HCT116 (cell line): ENCODE measurements around the gene NR1D2. TPM values are rescaled to one million over a fixed set of nuclear protein-coding genes. Genes with fewer than 3 reads are reported as not detected.

Source experiments
- ATAC-seq: fragments of 200-7000 bp; cut with Tn5 transposase; 2 replicates; pipeline ENCODE4 v1.9.1; 2020; ENCODE audit warnings: mild to moderate bottlenecking, moderate library complexity
- BruUV-seq: library from RNA; stranded (reverse); fragments of 400-500 nt; replicated peaks from 2 replicates; lab custom pipeline; 2021; lab: Mats Ljungman, UMichigan
- CTCF ChIA-PET: fragments of 300-600 bp; sonication (Branson Sonifier 250); formaldehyde crosslinking; loops from one replicate; lab custom pipeline; 2021; ENCODE audit warnings: antibody characterized with exemption; lab: Charles Lee
- POLR2A ChIA-PET: fragments of 300-600, 350-600 bp; sonication (Branson Sonifier 250); formaldehyde crosslinking; loops from one replicate; lab custom pipeline; 2021; ENCODE audit warnings: antibody characterized with exemption; lab: Charles Lee
- RAD21 ChIA-PET, 2 experiments: fragments of 300-600 bp; sonication (Branson Sonifier 250); formaldehyde crosslinking; loops; one replicate each; lab custom pipeline; 2023; ENCODE audit warnings: low total read pairs in 2 of 2; ENCODE audit not compliant: uncharacterized antibody in 2 of 2, unreplicated experiment in 2 of 2, low non-redundant PET in 1 of 2; lab: Charles Lee
- DNase-seq: peaks from one replicate; pipeline ENCODE4 v3.0.0-alpha.2; 2010; ENCODE audit warnings: low read depth, low spot score
- H2AFZ ChIP-seq: fragments of 200-600 bp; shearing (Covaris generic), sonication (generic); 2 replicates; pipeline ENCODE4 v1.6.1; 2017; ENCODE audit warnings: low read depth, mixed run types, mixed read lengths, antibody characterized with exemption, low read length; ENCODE audit not compliant: poor library complexity, severe bottlenecking
- H3K27ac ChIP-seq: 2 replicates; pipeline ENCODE4 v1.5.1; 2012; ENCODE audit warnings: low read depth, low read length
- H3K27me3 ChIP-seq: fragments of 200-600 bp; sonication (generic); 2 replicates; pipeline ENCODE4 v1.6.1; 2016; ENCODE audit warnings: mixed run types, low read length, mixed read lengths; ENCODE audit not compliant: insufficient read depth
- H3K36me3 ChIP-seq, 2 experiments: fragments of 200-500 bp in 1 of 2; fragments of 200-600 bp in 1 of 2; sonication (Bioruptor generic) in 1 of 2; sonication (generic) in 1 of 2; 2 replicates each; pipeline versions ENCODE4 v1.5.1 to v1.6.1; 2014 to 2016; ENCODE audit warnings: low read length in 2 of 2, inconsistent platforms in 1 of 2, mixed read lengths in 1 of 2, mixed run types in 1 of 2; ENCODE audit not compliant: insufficient read depth in 2 of 2, control insufficient read depth in 1 of 2
- H3K4me1 ChIP-seq, 2 experiments: fragments of 200-600 bp in 1 of 2; sonication (generic) in 1 of 2; 2 replicates each; pipeline versions ENCODE4 v1.5.1 to v1.6.1; 2012 to 2017; ENCODE audit warnings: low read length in 2 of 2, inconsistent platforms in 1 of 2, mild to moderate bottlenecking in 1 of 2, mixed read lengths in 1 of 2, mixed run types in 1 of 2, moderate library complexity in 1 of 2; ENCODE audit not compliant: insufficient read depth in 2 of 2, control insufficient read depth in 1 of 2
- H3K4me2 ChIP-seq: fragments of 200-600 bp; sonication (generic); 2 replicates; pipeline ENCODE4 v1.6.1; 2017; ENCODE audit warnings: mixed run types, low read length, mixed read lengths
- H3K4me3 ChIP-seq, 2 experiments: fragments of 200-600 bp in 1 of 2; sonication (generic) in 1 of 2; replicated peaks in 1 of 2; 2 replicates each; pipeline ENCODE4 v1.5.1; 2011 to 2016; ENCODE audit warnings: low read length in 2 of 2, control low read depth in 1 of 2, low read depth in 1 of 2, mild to moderate bottlenecking in 1 of 2, mixed read lengths in 1 of 2, mixed run types in 1 of 2
- H3K79me2 ChIP-seq: fragments of 200-600 bp; sonication (generic); 2 replicates; pipeline ENCODE4 v1.6.1; 2017; ENCODE audit warnings: mild to moderate bottlenecking, mixed run types, low read length, moderate library complexity, mixed read lengths; ENCODE audit not compliant: insufficient read depth
- H3K9ac ChIP-seq: fragments of 200-600 bp; sonication (generic); 2 replicates; pipeline ENCODE4 v1.6.1; 2016; ENCODE audit warnings: low read length, mixed read lengths
- H3K9me2 ChIP-seq: fragments of 200-600 bp; sonication (generic), shearing (Covaris generic); 2 replicates; pipeline ENCODE4 v1.6.1; 2017; ENCODE audit warnings: mixed run types, mild to moderate bottlenecking, moderate library complexity; ENCODE audit not compliant: insufficient read depth
- H3K9me3 ChIP-seq, 2 experiments: fragments of 200-500 bp in 1 of 2; fragments of 200-600 bp in 1 of 2; sonication (Bioruptor generic) in 1 of 2; sonication (generic) in 1 of 2; 2 replicates each; pipeline ENCODE4 v1.6.1; 2014 to 2017; ENCODE audit warnings: low read length in 2 of 2, mixed read lengths in 2 of 2, inconsistent platforms in 1 of 2, low read depth in 1 of 2, mild to moderate bottlenecking in 1 of 2, mixed run types in 1 of 2, moderate library complexity in 1 of 2; ENCODE audit not compliant: control insufficient read depth in 1 of 2, insufficient read depth in 1 of 2
- H4K20me1 ChIP-seq: fragments of 200-600 bp; sonication (generic), shearing (Covaris generic); 2 replicates; pipeline ENCODE4 v1.6.1; 2017; ENCODE audit warnings: mixed run types, mild to moderate bottlenecking, moderate library complexity; ENCODE audit not compliant: insufficient read depth
- CEBPB ChIP-seq: IDR thresholded peaks from 2 replicates; pipeline ENCODE4 v1.6.1; 2012; ENCODE audit warnings: low read depth
- EZH2phosphoT487 ChIP-seq: fragments of 200-600 bp; IDR thresholded peaks from 2 replicates; pipeline ENCODE4 v1.6.1; 2018; ENCODE audit warnings: antibody characterized with exemption, borderline replicate concordance
- JUND ChIP-seq: IDR thresholded peaks from 2 replicates; pipeline ENCODE4 v1.6.1; 2012
- POLR2A ChIP-seq: IDR thresholded peaks from 2 replicates; pipeline ENCODE4 v1.7.0; 2011; ENCODE audit warnings: borderline replicate concordance; ENCODE audit not compliant: insufficient read depth, insufficient read length; ENCODE audit errors: extremely low read depth
- RAD21 ChIP-seq: IDR thresholded peaks from 2 replicates; pipeline ENCODE4 v1.6.1; 2012; ENCODE audit warnings: low read depth, mild to moderate bottlenecking
- SIN3A ChIP-seq: IDR thresholded peaks from 2 replicates; pipeline ENCODE4 v1.6.1; 2012; ENCODE audit warnings: low read depth
- SP1 ChIP-seq: IDR thresholded peaks from 2 replicates; pipeline ENCODE4 v1.6.1; 2012; ENCODE audit warnings: low read depth
- YY1 ChIP-seq: IDR thresholded peaks from 2 replicates; pipeline ENCODE4 v1.6.1; 2011; ENCODE audit warnings: low read length, low read depth, moderate library complexity, mild to moderate bottlenecking; ENCODE audit not compliant: insufficient replicate concordance; ENCODE audit errors: extremely low read depth
- ZFX ChIP-seq: fragments of 450-650 bp; IDR thresholded peaks from 2 replicates; pipeline ENCODE4 v1.6.1; 2017
- ZNF274 ChIP-seq: fragments of 200-500 bp; sonication (Bioruptor generic); IDR thresholded peaks from 2 replicates; pipeline ENCODE4 v1.6.1; 2014; ENCODE audit warnings: mild to moderate bottlenecking, low read depth, low read length, inconsistent platforms
- intact Hi-C: fragments of 100-400 bp; cut with micrococcal nuclease; formaldehyde crosslinking; loops from 2 replicates; pipeline ENCODE4 v1.10.0; 2022
- total RNA-seq: library from RNA; stranded (reverse); gene quantifications from one replicate; pipeline ENCODE4 v1.2.1, GENCODE V29; 2021; ENCODE audit not compliant: unreplicated experiment
- TF ChIP-seq, protein P1 (sequence below): IDR thresholded peaks from 2 replicates; pipeline ENCODE4 v1.6.1; 2011; ENCODE audit warnings: mild to moderate bottlenecking, low read length, moderate library complexity; ENCODE audit not compliant: insufficient replicate concordance; ENCODE audit errors: extremely low read depth
- TF ChIP-seq, protein P2 (sequence below), 3 experiments: fragments of 200-600 bp in 1 of 3; sonication (generic) in 1 of 3; IDR thresholded peaks in 2 of 3; conservative IDR thresholded peaks in 1 of 3; 2 replicates each; pipeline ENCODE4 v1.5.1; 2012 to 2017; ENCODE audit warnings: low read depth in 2 of 3, low read length in 2 of 3, antibody characterized with exemption in 1 of 3, borderline replicate concordance in 1 of 3, control low read depth in 1 of 3, mild to moderate bottlenecking in 1 of 3, mixed read lengths in 1 of 3, mixed run types in 1 of 3, moderate library complexity in 1 of 3; ENCODE audit not compliant: insufficient read depth in 1 of 3
- TF ChIP-seq, protein P3 (sequence below): IDR thresholded peaks from 2 replicates; pipeline ENCODE4 v1.6.1; 2012; ENCODE audit warnings: low read depth

Gene NR1D2
- total RNA-seq, 1 experiment from 2014 or later = 60.9 TPM

DNA sequence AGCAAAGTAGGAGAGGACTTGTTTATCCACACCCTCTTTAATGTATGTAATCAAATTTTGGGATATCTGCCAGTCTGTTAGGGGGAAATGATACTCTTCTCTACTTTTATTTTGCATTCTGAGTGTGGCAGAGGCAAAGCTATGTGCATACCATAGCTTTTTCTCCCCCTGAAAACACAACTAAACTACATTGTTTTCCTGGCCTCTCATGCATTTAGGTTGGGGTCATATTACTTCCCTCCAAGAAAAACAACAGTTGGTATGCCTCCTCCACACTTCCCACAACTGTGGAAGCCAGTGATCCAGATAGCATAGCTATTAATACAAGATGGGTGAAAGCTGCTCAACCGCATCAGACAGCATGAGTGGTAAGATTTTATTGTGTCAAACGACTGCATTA lies 21.3 kb upstream of the NR1D2 start:
- Histone ChIP-seq H3K4me1 (peaks cover 12 to 15% of the 10 kb centered on the region in 2 experiments), H2AFZ (no peak overlapping the region), H3K9me2 (no peaks in the 10 kb centered on the region), H3K27ac (no peak overlapping the region), H3K79me2 (peaks cover 12% of the 10 kb centered on the region), H3K9ac (no peak overlapping the region), H3K36me3 (peaks cover 8 to 14% of the 10 kb centered on the region in 2 experiments), H3K27me3 (no peaks in the 10 kb centered on the region), H3K9me3 (no peaks in the 10 kb centered on the region), H3K4me3 (no peak overlapping the region), H4K20me1 (peaks cover 19% of the 10 kb centered on the region; the same call in 1 of the 2 replicates), H3K4me2 (no peak overlapping the region)
- no TSS peak for BruUV-seq
- intact Hi-C loops = no loop called here
- CTCF ChIA-PET = no interaction called here
- TF ChIP-seq EZH2phosphoT487 (no peak), SIN3A (no peak), CEBPB (no peak), YY1 (no peak), JUND (no peak), RAD21 (no peak), SP1 (no peak), POLR2A (no peak), ZNF274 (no peak), ZFX (no peak)
- TF ChIP-seq, protein P1, sequence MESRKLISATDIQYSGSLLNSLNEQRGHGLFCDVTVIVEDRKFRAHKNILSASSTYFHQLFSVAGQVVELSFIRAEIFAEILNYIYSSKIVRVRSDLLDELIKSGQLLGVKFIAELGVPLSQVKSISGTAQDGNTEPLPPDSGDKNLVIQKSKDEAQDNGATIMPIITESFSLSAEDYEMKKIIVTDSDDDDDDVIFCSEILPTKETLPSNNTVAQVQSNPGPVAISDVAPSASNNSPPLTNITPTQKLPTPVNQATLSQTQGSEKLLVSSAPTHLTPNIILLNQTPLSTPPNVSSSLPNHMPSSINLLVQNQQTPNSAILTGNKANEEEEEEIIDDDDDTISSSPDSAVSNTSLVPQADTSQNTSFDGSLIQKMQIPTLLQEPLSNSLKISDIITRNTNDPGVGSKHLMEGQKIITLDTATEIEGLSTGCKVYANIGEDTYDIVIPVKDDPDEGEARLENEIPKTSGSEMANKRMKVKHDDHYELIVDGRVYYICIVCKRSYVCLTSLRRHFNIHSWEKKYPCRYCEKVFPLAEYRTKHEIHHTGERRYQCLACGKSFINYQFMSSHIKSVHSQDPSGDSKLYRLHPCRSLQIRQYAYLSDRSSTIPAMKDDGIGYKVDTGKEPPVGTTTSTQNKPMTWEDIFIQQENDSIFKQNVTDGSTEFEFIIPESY = no peak
- TF ChIP-seq, protein P2, sequence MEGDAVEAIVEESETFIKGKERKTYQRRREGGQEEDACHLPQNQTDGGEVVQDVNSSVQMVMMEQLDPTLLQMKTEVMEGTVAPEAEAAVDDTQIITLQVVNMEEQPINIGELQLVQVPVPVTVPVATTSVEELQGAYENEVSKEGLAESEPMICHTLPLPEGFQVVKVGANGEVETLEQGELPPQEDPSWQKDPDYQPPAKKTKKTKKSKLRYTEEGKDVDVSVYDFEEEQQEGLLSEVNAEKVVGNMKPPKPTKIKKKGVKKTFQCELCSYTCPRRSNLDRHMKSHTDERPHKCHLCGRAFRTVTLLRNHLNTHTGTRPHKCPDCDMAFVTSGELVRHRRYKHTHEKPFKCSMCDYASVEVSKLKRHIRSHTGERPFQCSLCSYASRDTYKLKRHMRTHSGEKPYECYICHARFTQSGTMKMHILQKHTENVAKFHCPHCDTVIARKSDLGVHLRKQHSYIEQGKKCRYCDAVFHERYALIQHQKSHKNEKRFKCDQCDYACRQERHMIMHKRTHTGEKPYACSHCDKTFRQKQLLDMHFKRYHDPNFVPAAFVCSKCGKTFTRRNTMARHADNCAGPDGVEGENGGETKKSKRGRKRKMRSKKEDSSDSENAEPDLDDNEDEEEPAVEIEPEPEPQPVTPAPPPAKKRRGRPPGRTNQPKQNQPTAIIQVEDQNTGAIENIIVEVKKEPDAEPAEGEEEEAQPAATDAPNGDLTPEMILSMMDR (IDR thresholded peaks at IDR 0.05 in 2 of 3, conservative IDR thresholded peaks at IDR 0.05 in 1 of 3; ENCODE audit: borderline replicate concordance in 1 of 3, insufficient read depth in 1 of 3, low read depth in 2 of 3, low read length in 2 of 3) = no peak
- TF ChIP-seq, protein P3, sequence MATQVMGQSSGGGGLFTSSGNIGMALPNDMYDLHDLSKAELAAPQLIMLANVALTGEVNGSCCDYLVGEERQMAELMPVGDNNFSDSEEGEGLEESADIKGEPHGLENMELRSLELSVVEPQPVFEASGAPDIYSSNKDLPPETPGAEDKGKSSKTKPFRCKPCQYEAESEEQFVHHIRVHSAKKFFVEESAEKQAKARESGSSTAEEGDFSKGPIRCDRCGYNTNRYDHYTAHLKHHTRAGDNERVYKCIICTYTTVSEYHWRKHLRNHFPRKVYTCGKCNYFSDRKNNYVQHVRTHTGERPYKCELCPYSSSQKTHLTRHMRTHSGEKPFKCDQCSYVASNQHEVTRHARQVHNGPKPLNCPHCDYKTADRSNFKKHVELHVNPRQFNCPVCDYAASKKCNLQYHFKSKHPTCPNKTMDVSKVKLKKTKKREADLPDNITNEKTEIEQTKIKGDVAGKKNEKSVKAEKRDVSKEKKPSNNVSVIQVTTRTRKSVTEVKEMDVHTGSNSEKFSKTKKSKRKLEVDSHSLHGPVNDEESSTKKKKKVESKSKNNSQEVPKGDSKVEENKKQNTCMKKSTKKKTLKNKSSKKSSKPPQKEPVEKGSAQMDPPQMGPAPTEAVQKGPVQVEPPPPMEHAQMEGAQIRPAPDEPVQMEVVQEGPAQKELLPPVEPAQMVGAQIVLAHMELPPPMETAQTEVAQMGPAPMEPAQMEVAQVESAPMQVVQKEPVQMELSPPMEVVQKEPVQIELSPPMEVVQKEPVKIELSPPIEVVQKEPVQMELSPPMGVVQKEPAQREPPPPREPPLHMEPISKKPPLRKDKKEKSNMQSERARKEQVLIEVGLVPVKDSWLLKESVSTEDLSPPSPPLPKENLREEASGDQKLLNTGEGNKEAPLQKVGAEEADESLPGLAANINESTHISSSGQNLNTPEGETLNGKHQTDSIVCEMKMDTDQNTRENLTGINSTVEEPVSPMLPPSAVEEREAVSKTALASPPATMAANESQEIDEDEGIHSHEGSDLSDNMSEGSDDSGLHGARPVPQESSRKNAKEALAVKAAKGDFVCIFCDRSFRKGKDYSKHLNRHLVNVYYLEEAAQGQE = no peak
- POLR2A ChIA-PET = no interaction called here
- DNase-seq = no peak
- no peak for ATAC-seq
- RAD21 ChIA-PET = no interaction called here
